GM18526 (cell line): ENCODE results near the gene TMEM86A.

Experiments
- POLR2A ChIP-seq: IDR thresholded peaks from 3 replicates; pipeline ENCODE4 v1.6.1; 2011; ENCODE audit not compliant: insufficient read length; ENCODE audit errors: extremely low read depth

TMEM86A gene

DNA sequence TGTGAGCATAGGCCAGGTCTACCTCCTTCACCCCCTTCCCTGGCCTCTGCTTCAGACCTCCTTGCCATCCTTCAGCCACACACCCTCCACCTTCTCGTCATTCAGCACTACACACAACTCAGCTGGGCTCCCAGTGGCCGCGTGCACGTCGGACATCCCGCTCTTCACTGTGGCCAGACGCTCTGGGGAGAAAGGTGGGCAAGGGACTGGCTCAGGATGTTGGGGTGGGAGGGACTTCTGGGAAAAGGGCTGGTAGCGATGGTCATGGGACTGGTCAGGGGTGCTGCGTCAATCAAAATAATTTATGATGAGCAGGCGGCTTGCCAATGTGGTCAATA lies 15.8 kb downstream of the TMEM86A start:
- TF ChIP-seq POLR2A: no peak

DNA sequence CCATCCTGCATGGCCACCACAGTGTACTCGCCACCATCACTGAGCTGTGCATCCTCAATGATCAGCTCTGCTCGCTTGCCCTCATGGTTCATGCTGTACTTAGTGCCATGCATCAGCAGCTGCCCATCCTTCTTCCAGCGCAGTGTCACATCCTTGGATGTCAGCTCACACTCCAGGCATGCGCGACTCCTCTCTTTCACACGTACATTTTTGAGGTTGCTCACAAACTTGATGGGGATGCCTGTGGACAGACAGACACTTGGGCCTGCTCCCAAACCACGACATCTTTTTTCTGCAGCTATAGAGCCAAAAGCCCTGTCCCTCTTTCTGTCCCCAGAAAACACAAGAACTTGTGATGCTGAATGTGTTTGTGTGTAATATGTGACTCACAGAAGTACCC lies 16.9 kb downstream of the TMEM86A start:
- TF ChIP-seq POLR2A: no peak

GRCh38 chr11:18720091-18720807 lies 21.7 kb downstream of the TMEM86A start:
- no peak for TF ChIP-seq POLR2A

GRCh38 chr11:18720808-18721560 lies 22.4 kb downstream of the TMEM86A start:
- TF ChIP-seq POLR2A: no peak

GRCh38 chr11:18721561-18722292 lies 23.1 kb downstream of the TMEM86A start:
- no peak for TF ChIP-seq POLR2A

DNA sequence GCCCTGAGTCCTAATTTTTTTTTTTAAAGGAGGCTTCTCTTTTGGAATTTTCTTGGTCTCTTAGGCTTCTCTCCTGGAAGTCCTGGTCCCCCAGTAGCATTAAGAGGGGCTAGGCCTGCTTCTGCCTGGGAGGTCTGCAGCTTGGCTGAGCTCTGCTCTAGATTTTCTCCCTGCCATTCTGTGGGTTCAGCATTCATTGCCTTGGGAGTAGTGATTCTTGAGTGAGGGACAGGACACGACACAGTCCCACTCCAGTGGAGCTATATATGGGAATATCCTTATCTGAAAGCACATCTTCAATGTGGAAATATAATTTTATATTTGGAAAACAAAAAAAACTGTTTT lies 23.7 kb downstream of the TMEM86A start:
- no peak for TF ChIP-seq POLR2A

- TF ChIP-seq POLR2A: no peak
These were observed 25.4 kb downstream of the TMEM86A start for GRCh38 chr11:18723991-18724390.

GRCh38 chr11:18726040-18726439 lies 27.5 kb downstream of the TMEM86A start, which contains the start of gene IGSF22:
Gene IGSF22, minus strand, starts transcription at chr11:18726188. Its CDS starts 1,952 bp downstream, at chr11:18724236.
- TF ChIP-seq POLR2A: no peak

GRCh38 chr11:18727479-18728236 lies 29.1 kb downstream of the TMEM86A start:
- no peak for TF ChIP-seq POLR2A

GRCh38 chr11:18728658-18729057 lies 30.1 kb downstream of the TMEM86A start:
- TF ChIP-seq POLR2A: no peak

- TF ChIP-seq POLR2A: no peak
These were observed 30.8 kb downstream of the TMEM86A start for GRCh38 chr11:18729426-18729825.

- TF ChIP-seq POLR2A: no peak
These were observed 31.4 kb downstream of the TMEM86A start for GRCh38 chr11:18730020-18730419.

GRCh38 chr11:18731441-18731840 lies 32.9 kb downstream of the TMEM86A start:
- no peak for TF ChIP-seq POLR2A

GRCh38 chr11:18731949-18732821 lies 33.6 kb downstream of the TMEM86A start:
- TF ChIP-seq POLR2A: no peak
